ENCODE results near the gene ZFAND6.

Gene ZFAND6

GRCh38 chr15:80170596-80170995 lies 111.1 kb downstream of the ZFAND6 start:
- DNase-seq (ENCODE audit: low read depth) = no peak

DNA sequence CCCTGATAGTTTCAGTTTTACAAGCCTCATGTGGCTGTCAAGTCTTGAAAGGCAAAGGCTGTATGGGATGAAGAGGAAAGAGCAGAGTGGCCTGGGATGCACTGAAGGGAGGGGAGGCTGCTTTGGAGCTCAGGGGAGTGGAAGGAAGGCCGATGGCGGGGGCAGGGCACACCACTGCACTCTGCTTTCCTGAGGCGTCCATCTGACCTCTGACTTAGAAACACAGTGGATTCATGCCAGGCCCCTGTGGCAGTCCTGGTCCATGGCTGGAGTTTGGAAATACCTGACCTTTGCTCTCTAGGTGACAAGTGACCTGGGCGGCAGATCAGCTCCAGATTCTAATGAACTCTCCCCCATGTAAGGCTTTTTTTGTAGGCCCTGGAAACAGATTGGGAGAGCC lies 112.3 kb downstream of the ZFAND6 start:
- DNase-seq (ENCODE audit: low read depth) = no peak

GRCh38 chr15:80172401-80172800 lies 112.9 kb downstream of the ZFAND6 start:
- no peak for DNase-seq (ENCODE audit: low read depth)

- DNase-seq (ENCODE audit: low read depth) = peak; percentile 62
Observed at GRCh38 chr15:80173022-80173759, 113.7 kb downstream of the ZFAND6 start.

- DNase-seq (ENCODE audit: low read depth) = peak; percentile 61
Observed at GRCh38 chr15:80174017-80174746, 114.7 kb downstream of the ZFAND6 start.

- DNase-seq (ENCODE audit: low read depth) = no peak
Observed at GRCh38 chr15:80175436-80175835, 116.0 kb downstream of the ZFAND6 start.

DNA sequence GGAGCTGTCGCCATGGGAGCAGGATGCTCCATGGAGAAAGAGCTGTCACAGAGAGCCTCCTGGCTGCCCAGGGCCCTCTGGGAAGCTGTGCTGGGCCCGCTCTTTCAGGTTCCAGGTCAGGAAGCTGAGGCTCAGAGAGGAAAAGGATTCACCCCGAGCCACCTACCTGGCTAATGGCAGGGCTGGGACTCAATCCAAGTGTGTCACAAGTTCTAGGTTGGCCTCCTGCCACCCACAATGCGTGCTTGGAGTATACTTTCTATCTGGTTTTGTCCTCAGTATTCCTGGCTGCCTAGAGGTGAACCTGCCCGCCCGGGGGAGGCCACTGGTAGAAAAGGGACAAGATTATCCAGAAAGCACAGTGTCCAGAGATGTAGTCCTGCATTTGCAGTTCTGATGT lies 117.0 kb downstream of the ZFAND6 start:
- DNase-seq (ENCODE audit: low read depth) = no peak

DNA sequence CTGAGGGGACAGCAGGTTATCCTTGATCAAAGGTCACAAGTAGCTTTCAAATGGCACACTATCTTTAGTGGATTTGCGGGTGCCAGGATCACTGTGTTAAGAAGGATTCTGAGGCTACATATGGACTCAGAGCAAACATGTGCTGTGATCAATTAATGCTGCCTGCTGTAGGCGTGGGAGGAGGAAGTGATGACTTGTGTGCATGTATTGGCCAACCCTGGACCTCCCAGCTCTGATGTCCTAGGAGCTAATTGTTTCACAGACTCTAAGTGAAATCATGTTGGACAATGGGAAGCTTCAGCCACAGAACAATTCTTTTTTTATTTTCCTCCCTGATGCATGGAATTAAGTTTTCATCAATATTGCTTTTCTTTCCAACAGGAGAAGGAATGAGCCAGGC lies 117.7 kb downstream of the ZFAND6 start:
- peak; percentile 40 for DNase-seq (ENCODE audit: low read depth)

GRCh38 chr15:80179025-80179759 lies 119.7 kb downstream of the ZFAND6 start:
- DNase-seq (ENCODE audit: low read depth) = peak; percentile 94

GRCh38 chr15:80179935-80180334 lies 120.5 kb downstream of the ZFAND6 start:
- no peak for DNase-seq (ENCODE audit: low read depth)

DNA sequence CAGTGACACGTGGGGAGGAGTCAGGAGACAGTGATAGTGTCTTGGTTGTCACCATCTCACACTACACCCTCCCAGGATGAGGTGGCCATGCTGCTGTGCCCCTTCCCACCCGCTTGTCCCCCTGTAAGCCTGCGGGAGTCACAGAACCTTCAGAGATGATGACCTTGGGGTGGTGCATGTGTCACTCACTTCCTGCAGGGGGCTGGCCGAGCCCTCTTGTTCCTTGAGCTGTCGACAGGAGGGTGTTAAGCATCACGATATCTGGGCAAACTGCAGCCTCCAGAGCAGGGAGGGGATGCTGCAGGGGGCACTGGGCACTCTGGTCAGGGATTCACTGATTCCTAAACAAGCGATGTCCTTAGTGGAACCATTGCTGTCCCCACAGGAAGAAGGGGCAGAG lies 121.0 kb downstream of the ZFAND6 start:
- DNase-seq (ENCODE audit: low read depth) = no peak

- DNase-seq (ENCODE audit: low read depth) = no peak
Observed at GRCh38 chr15:80180986-80181385, 121.5 kb downstream of the ZFAND6 start.

GRCh38 chr15:80182611-80183261 lies 123.3 kb downstream of the ZFAND6 start:
- peak; percentile 68 for DNase-seq (ENCODE audit: low read depth)

GRCh38 chr15:80183306-80183705 lies 123.8 kb downstream of the ZFAND6 start:
- DNase-seq (ENCODE audit: low read depth) = no peak

DNA sequence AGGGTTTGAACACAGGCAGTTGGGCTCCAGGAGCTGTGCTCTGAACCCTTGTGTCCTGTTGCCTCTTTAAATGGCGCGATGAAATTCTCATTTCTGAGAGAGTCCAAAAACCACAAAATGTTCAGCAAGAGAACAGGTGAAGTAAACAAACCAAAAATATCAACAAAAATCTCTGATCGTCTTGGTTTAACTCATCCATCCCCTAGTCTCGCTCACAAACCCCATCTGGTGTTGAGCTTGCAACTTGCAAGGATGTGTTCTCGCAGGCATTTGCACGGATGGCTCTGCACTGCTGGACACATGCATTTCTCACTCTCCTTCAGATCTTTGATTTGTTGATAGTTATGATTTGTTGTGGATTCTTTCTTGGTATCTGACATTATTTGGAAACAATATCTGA lies 124.4 kb downstream of the ZFAND6 start:
- DNase-seq (ENCODE audit: low read depth) = peak; percentile 25

DNA sequence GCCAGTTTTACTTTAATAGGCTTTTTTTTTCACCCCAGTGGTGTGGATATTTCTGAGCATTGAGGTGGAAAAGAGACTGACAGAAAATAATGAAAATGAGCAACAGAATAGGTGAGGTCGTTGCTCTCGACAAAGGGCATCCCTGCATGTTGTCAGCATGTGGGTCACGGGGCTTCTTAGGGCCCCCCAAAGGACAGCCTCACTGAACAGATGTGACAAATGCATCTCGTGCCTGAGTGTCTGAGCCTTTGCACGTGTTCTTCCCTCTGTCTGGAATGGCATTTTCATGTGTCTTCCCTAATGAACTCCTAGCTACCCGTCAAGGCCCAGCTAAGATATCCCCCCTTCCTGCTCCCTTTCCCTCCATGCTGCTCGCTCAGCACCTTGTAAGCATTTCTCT lies 125.1 kb downstream of the ZFAND6 start:
- DNase-seq (ENCODE audit: low read depth) = no peak

- no peak for DNase-seq (ENCODE audit: low read depth)
Observed at GRCh38 chr15:80185152-80185551, 125.7 kb downstream of the ZFAND6 start.

DNA sequence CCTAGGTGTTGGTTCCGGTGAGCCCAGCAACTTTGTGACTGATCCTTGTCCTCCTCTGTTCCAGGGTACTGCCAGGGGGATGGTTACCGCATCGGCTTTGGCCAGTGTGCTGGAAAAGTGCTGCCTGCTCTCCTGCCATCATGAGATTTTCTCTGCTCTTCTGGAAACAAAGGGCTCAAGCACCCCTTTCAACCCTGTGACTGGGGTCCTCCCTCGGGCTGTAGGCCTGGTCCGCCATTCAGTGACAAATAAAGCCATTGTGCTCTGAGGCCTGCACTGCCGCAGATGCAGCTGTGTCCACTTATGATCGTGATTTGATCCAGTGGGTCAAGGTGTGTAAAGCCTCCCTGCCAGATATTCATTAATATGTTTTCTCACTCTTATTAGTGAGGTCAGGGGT lies 126.6 kb downstream of the ZFAND6 start:
- DNase-seq (ENCODE audit: low read depth) = no peak

DNA sequence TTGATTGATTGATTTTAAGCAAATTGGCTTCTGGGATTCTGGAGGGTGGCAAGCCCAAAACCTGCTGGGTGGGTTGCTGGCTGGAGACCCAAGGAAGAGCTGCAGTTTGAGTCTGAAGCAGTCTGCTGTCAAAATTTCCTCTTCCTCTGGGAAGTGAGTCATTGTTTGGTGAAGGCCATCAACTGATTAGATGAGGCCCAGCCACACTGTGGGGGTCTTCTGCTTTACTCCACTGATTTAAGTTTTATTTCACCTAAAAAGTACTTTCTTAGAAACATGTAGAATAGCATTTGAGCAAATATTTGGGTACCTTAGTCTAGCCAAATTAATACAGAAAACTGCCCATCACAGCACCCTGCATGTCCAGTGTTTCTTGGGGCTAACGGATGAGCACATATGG lies 127.1 kb downstream of the ZFAND6 start:
- no peak for DNase-seq (ENCODE audit: low read depth)

All from iris pigment epithelial cell (primary cell).